Measurements from ENCODE around the gene LRRC2. TPM values are rescaled to one million over a fixed set of nuclear protein-coding genes. Genes with fewer than 3 reads are reported as not detected.

LRRC2 gene
- total and polyA plus RNA-seq, 8 donors = 0.46 to 2.2 (median 1.0) TPM

GRCh38 chr3:46500656-46501635, 65.2 kb downstream of the LRRC2 start:
- Histone ChIP-seq H3K4me3 (no peak overlapping the region), H3K27me3 (no peaks in the 10 kb centered on the region), H3K9me3 (no peaks in the 10 kb centered on the region), H3K36me3 (no peaks in the 10 kb centered on the region), H3K4me1 (no peaks in the 10 kb centered on the region), H3K27ac (no peak overlapping the region)
- DNase-seq (no peak), FAIRE-seq (no peak), ATAC-seq (no peak)
- no peak for TF ChIP-seq CTCF (IDR thresholded peaks at IDR 0.05)
- whole genome bisulfite sequencing, 2 donors = 75 to 77% methylated on average over 5 of the region's 5 CpGs
- intact Hi-C loops (cut with DNase I) = loop anchor here in 1 of 3 donors (10.0 kb wide), 1 partner anchor 124 kb away; no protein-coding TSS in a partner anchor

DNA sequence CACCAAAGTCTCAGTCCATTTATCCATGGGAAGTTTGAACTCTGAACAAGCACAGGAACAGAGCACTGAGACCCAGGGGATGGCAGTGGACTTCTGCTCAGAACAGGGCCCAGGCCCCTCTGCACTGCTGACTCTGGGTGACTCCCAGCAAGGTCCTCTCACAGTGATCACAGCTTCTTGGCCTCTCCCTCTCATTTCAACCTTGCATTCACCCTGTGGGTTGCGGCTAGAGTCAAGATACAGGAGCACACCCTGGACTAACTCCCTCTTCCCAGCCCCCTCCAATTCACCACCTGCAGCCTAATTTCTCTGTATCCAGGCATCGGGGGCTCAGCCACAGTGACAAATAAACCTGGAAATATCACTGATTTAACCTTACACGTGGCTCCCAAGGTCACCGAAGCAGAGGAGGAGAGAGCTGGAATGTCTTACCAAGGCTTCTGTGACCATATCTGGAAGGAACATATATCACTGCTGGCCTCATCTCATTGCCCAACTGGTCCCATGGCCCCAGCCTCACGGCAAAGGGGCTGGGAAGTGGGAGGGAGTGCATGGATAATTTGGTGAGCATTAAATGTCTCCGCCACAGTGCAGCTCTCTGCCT, 67.1 kb downstream of the LRRC2 start:
- no peak for ATAC-seq
- DNase-seq = no peak

GRCh38 chr3:46497556-46498265, 68.4 kb downstream of the LRRC2 start, which contains the start of gene RTP3:
RTP3 (plus strand) TSS chr3:46497976; CDS start chr3:46498063, 87 bp downstream.
- H3K4me1 ChIP-seq = no peaks in the 10 kb centered on the region
- ATAC-seq = no peak
- no peak for TF ChIP-seq CTCF (IDR thresholded peaks at IDR 0.05)
- no peaks in the 10 kb centered on the region for H3K27me3 ChIP-seq
- no peak for FAIRE-seq
- no peak within 1 kb of the TSS for H3K4me3 ChIP-seq
- H3K36me3 ChIP-seq = no peaks in the 10 kb centered on the region
- no peak within 1 kb of the TSS for H3K27ac ChIP-seq
- intact Hi-C loops (cut with DNase I) = no loop called here
- DNase-seq = no peak
- 69% methylated on average over 9 of the region's 9 CpGs for WGBS, 2 donors
- H3K9me3 ChIP-seq = no peaks in the 10 kb centered on the region

More for the DNA sequence above, 67.1 kb downstream of the LRRC2 start:
- intact Hi-C loops (cut with DNase I) = no loop called here
- WGBS, 2 donors = 68 to 70% methylated on average over 6 of the region's 6 CpGs
- Histone ChIP-seq H3K4me1 (no peaks in the 10 kb centered on the region), H3K27me3 (no peaks in the 10 kb centered on the region), H3K36me3 (no peaks in the 10 kb centered on the region), H3K27ac (no peak overlapping the region), H3K4me3 (no peak overlapping the region), H3K9me3 (no peaks in the 10 kb centered on the region)
- no peak for FAIRE-seq
- TF ChIP-seq CTCF (IDR thresholded peaks at IDR 0.05) = no peak

DNA sequence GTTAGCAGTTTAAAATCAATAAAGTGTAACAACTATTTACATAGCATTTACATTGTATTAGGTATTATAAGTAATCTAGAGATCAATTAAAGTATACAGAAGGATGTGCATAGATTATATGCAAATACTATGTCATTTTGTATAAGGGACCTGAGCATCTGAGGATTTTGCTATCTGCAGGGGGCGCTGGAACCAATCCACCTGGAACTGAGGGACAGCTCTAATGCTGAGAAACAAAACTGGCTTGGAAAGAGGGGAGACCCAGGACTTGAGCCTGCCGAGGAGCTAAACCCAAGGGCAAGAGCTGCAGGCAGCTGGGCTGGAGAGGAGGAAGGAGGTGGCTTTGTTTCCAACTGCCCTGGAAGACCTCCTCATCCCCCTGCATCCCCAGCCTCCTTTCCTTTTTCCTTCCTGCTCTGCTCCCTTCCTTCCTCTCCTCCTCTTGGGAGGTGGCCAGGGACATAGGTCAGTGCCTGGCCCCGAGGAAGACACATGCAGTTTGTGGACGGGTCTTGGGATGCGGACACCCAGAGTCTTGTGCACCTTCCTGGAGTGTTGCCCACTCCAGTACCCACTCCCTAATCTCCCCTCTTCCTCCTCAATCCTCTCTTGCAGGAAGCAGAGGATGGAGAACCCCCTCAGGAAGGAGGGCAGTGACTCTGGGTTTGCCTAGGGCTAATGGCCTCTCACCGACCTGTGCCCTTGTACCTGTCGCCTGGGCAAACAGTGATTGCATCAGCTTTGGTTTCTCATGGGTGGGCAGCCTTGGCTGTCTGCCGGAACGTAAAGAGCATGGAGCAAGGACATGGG, 69.2 kb downstream of the LRRC2 start:
- FAIRE-seq = no peak
- no peaks in the 10 kb centered on the region for H3K9me3 ChIP-seq
- ATAC-seq = no peak
- DNase-seq = no peak
- no peak for TF ChIP-seq CTCF (IDR thresholded peaks at IDR 0.05)
- H3K27ac ChIP-seq = no peak overlapping the region
- H3K27me3 ChIP-seq = no peaks in the 10 kb centered on the region
- intact Hi-C loops (cut with DNase I) = no loop called here
- H3K36me3 ChIP-seq = no peaks in the 10 kb centered on the region
- WGBS, 2 donors = 57 to 71% methylated on average over 8 to 9 of the region's 9 CpGs
- H3K4me1 ChIP-seq = no peaks in the 10 kb centered on the region
- no peak overlapping the region for H3K4me3 ChIP-seq
